ENCODE measurements around the gene HMCN1.

HMCN1 gene

GRCh38 chr1:185835191-185835590 lies 101.0 kb downstream of the HMCN1 start:
- TF ChIP-seq POLR2A (IDR thresholded peaks at IDR 0.05; ENCODE audit: low read depth, low read length): no peak
- FAIRE-seq: no peak
- no peak for DNase-seq (ENCODE audit: insufficient read length, low spot score)

GRCh38 chr1:185837711-185838110 lies 103.5 kb downstream of the HMCN1 start:
- no peak for FAIRE-seq

GRCh38 chr1:185838111-185838510 lies 103.9 kb downstream of the HMCN1 start:
- no peak for TF ChIP-seq POLR2A (IDR thresholded peaks at IDR 0.05; ENCODE audit: low read depth, low read length)
- no peak for FAIRE-seq
- no peak for DNase-seq (ENCODE audit: insufficient read length, low spot score)

More at GRCh38 chr1:185837711-185838110, 103.5 kb downstream of the HMCN1 start:
- no peak for TF ChIP-seq POLR2A (IDR thresholded peaks at IDR 0.05; ENCODE audit: low read depth, low read length)
- no peak for DNase-seq (ENCODE audit: insufficient read length, low spot score)

GRCh38 chr1:185840880-185841279 lies 106.7 kb downstream of the HMCN1 start:
- no peak for FAIRE-seq
- no peak for TF ChIP-seq POLR2A (IDR thresholded peaks at IDR 0.05; ENCODE audit: low read depth, low read length)
- no peak for DNase-seq (ENCODE audit: insufficient read length, low spot score)

GRCh38 chr1:185843297-185843869 lies 109.2 kb downstream of the HMCN1 start:
- DNase-seq (ENCODE audit: insufficient read length, low spot score): no peak
- FAIRE-seq: no peak
- no peak for TF ChIP-seq POLR2A (IDR thresholded peaks at IDR 0.05; ENCODE audit: low read depth, low read length)

GRCh38 chr1:185843986-185844385 lies 109.8 kb downstream of the HMCN1 start:
- FAIRE-seq (no peak), DNase-seq (ENCODE audit: insufficient read length, low spot score) (no peak)
- no peak for TF ChIP-seq POLR2A (IDR thresholded peaks at IDR 0.05; ENCODE audit: low read depth, low read length)

GRCh38 chr1:185846672-185847444 lies 112.7 kb downstream of the HMCN1 start:
- DNase-seq (ENCODE audit: insufficient read length, low spot score) (no peak), FAIRE-seq (no peak)
- no peak for TF ChIP-seq POLR2A (IDR thresholded peaks at IDR 0.05; ENCODE audit: low read depth, low read length)

GRCh38 chr1:185849014-185849413 lies 114.8 kb downstream of the HMCN1 start:
- no peak for FAIRE-seq
- no peak for TF ChIP-seq POLR2A (IDR thresholded peaks at IDR 0.05; ENCODE audit: low read depth, low read length)
- DNase-seq (ENCODE audit: insufficient read length, low spot score): no peak

- TF ChIP-seq POLR2A (IDR thresholded peaks at IDR 0.05; ENCODE audit: low read depth, low read length): no peak
- DNase-seq (ENCODE audit: insufficient read length, low spot score) (no peak), FAIRE-seq (no peak)
Observed at GRCh38 chr1:185850366-185850765, 116.2 kb downstream of the HMCN1 start.

- no peak for TF ChIP-seq POLR2A (IDR thresholded peaks at IDR 0.05; ENCODE audit: low read depth, low read length)
- FAIRE-seq (no peak), DNase-seq (ENCODE audit: insufficient read length, low spot score) (no peak)
Observed at GRCh38 chr1:185853739-185854138, 119.5 kb downstream of the HMCN1 start.

GRCh38 chr1:185856482-185856881 lies 122.3 kb downstream of the HMCN1 start:
- no peak for TF ChIP-seq POLR2A (IDR thresholded peaks at IDR 0.05; ENCODE audit: low read depth, low read length)
- FAIRE-seq: no peak
- no peak for DNase-seq (ENCODE audit: insufficient read length, low spot score)

GRCh38 chr1:185857442-185857841 lies 123.3 kb downstream of the HMCN1 start:
- no peak for FAIRE-seq
- no peak for TF ChIP-seq POLR2A (IDR thresholded peaks at IDR 0.05; ENCODE audit: low read depth, low read length)
- no peak for DNase-seq (ENCODE audit: insufficient read length, low spot score)

GRCh38 chr1:185860311-185860710 lies 126.1 kb downstream of the HMCN1 start:
- DNase-seq (ENCODE audit: insufficient read length, low spot score): no peak
- no peak for FAIRE-seq
- no peak for TF ChIP-seq POLR2A (IDR thresholded peaks at IDR 0.05; ENCODE audit: low read depth, low read length)

- TF ChIP-seq POLR2A (IDR thresholded peaks at IDR 0.05; ENCODE audit: low read depth, low read length): no peak
- DNase-seq (ENCODE audit: insufficient read length, low spot score) (no peak), FAIRE-seq (no peak)
Observed at GRCh38 chr1:185860859-185861258, 126.7 kb downstream of the HMCN1 start.

GRCh38 chr1:185861630-185862029 lies 127.4 kb downstream of the HMCN1 start:
- DNase-seq (ENCODE audit: insufficient read length, low spot score): no peak
- TF ChIP-seq POLR2A (IDR thresholded peaks at IDR 0.05; ENCODE audit: low read depth, low read length): no peak
- peak; percentile 20 for FAIRE-seq

Data from H54 (cell line).